ENCODE results near the gene HERPUD1.

DNA sequence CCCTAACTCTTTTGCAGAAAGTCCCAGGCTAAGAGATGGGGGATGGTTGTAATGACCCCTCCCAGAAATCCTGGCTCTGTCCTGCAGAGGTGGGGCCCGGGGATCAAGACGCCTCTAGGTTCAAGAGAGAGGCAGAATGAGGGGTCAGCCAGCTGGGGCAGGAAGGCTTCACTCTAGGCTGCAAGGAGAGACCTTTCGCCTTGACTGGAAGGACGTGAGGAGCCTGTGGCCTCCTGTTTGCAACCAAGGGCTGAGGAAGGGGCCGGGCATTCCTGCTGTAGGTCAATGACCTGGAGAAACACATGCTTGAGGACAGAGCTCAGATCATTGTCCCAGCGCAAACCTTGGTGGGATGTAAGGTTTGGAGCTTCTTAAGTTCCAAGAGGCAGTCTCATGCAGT lies 21.1 kb downstream of the HERPUD1 start:
- TF ChIP-seq, protein P1, sequence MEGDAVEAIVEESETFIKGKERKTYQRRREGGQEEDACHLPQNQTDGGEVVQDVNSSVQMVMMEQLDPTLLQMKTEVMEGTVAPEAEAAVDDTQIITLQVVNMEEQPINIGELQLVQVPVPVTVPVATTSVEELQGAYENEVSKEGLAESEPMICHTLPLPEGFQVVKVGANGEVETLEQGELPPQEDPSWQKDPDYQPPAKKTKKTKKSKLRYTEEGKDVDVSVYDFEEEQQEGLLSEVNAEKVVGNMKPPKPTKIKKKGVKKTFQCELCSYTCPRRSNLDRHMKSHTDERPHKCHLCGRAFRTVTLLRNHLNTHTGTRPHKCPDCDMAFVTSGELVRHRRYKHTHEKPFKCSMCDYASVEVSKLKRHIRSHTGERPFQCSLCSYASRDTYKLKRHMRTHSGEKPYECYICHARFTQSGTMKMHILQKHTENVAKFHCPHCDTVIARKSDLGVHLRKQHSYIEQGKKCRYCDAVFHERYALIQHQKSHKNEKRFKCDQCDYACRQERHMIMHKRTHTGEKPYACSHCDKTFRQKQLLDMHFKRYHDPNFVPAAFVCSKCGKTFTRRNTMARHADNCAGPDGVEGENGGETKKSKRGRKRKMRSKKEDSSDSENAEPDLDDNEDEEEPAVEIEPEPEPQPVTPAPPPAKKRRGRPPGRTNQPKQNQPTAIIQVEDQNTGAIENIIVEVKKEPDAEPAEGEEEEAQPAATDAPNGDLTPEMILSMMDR (IDR thresholded peaks at IDR 0.05): no peak
- no peak for TF ChIP-seq POLR2A (IDR thresholded peaks at IDR 0.05)

Measured in esophagus squamous epithelium (tissue), 4 donors.